Renal cortical epithelial cell (primary cell): ENCODE results near the gene DMXL2. TPM values are rescaled to one million over a fixed set of nuclear protein-coding genes. Genes with fewer than 3 reads are reported as not detected.

Experiments
- DNase-seq: peaks from one replicate; pipeline ENCODE4 v3.0.0-alpha.2; 2011; ENCODE audit warnings: low read depth
- total RNA-seq: library from RNA; depleted of rRNA; stranded (reverse); fragments of >200 nt; gene quantifications from 2 replicates; pipeline ENCODE4 v1.2.3, GENCODE V29; 2014

DMXL2 gene
- total RNA-seq, 1 donor from 2014 or later = 25.9 TPM

DNA sequence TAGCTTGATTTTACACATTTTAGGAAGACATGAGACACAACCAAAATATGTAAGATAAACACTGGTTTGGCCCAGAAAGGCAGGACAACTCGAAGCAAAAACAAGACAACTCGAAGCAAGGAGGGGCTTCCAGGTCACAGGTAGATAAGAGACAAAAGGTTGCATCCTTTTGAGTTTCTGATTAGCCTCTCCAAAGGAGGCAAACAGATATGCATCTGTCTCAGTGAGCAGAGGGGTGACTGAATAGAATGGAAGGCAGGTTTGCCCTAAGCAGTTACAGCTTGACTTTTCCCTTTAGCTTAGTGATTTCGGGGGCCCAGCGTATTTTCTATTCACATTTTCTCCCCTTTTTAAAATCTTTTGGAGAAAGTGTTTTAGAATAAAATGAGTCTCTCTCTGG is 206.4 kb downstream of the DMXL2 start:
- no peak for DNase-seq

DNA sequence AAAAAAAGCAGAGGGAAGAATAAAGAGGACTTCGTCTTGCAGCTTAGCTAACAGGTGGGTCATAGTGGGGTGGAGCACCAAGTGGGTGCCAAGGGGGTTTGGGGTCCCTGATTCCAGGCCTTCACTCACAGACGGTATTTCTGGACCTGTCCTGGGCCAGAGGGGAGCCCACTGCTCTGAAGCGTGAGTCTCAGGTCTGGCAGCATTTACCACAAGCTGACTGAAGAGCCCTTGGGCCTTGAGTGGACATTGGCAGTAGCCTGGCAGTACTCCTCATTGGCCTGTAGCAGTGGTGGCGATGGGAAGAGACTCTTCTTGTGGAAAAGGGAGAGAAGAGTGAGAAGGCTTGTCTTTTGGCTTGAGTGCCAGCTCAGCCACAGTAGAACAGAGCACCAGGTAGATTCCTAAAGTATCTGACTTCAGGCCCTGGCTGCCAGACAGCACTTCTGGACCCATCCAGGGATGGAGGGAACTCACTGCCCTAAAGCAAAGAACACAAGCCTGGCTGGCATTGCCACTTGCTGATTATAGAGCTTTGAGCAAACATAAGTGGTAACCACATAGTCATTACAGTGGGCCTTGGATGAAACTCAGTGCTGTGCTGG is 208.2 kb downstream of the DMXL2 start:
- DNase-seq = no peak

DNA sequence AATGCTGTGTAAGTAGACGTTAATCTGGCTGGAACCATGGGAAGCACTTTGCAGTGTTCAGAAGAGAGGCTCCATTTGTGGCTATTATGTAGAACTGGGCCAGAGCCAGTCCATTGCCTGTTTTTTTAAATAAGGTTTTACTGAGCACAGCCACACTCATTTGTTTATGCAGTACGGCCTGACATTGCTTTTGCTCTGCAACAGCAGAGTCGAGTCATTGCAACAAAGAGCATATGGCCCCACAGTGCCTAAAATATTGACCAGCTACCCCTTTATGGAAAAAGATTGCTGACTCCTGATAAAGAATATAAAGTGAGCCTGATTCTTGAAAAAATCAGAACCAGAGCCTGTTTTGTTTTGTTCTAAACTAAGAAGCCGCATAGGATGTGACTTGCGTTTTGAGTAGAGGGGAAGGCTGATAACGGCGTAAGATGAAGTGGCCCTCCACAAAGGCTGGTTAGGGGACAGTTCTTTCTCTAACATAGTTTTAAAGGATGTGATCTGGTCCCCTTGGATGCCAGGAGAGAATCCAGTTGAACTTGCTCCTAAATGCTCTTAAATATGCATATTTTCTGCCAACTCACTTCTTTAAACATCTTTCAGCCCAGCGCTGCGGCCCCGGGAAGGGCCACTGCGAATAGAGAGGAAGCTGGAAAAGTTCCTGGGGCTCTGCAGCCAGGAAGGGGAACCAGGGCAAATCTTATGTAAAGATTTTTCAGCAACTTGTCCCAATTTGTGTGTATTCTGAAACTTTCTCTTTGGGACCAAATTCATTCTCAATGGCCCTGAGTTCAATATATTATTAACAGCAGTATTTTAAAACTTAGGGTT is 216.7 kb downstream of the DMXL2 start:
- no peak for DNase-seq

DNA sequence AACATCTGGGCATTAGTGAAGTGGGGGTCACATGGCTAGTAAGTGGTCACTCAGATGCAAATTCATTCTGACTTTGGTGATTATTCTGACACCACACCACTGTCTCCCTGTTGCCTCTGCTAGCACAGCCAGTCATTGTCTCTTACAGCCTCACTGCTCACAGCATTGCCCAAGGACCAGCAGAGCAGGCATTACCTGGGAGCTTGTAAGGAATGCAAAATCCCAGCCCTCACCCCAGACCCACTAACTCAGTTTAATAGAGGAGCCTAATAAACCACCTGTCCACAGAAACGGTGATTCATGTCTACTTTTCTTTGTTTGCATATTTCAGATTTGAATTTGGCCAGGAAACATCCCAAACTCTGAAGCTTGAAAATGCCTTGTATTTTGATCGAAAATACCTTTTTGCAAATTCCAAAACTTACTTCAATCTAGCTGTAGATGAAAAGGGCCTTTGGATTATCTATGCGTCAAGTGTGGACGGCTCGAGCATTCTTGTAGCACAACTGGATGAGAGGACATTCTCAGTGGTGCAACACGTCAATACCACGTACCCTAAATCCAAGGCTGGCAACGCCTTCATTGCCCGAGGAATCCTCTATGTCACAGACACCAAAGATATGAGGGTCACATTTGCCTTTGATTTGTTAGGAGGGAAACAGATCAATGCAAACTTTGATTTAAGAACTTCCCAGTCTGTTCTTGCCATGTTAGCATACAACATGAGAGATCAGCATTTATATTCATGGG is 218.4 kb downstream of the DMXL2 start:
- no peak for DNase-seq

DNA sequence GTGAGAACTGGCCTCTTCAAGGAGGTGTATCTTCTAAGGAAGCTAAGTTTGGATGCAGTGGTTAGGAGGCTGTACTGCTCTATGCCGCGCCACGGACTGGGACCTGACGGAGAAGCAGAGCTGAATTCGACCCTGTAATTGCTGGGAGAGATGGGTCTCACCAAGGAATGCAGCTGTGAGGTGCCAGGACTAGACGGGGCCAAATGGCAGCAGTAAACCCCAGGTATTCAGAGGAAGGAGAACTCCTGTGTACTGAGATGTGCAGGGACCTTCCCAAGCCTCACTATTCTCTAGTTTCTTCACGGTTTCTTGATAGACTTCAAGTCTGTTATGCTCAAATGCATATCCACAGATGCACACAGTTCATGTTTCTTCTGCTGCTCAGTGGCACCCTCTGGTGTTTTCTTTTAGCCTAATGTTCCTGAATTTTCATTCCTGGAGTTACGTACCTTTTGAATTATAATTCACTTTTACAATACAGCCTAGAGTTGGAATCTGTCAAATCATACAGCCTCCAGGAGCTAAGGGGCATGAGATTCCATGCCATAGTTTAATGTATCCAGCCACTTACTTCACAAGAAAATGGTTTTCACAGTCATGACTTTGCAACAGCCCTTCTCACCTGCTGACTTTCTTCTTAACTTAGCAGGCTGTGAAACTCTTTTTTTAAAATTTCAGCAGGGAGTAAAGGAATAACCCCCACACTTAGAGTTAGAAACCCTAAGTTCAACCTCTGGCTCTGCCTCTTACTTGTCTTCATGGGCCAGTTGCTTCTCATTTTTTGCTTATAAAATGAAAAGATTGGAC is 219.3 kb downstream of the DMXL2 start:
- DNase-seq = peak; percentile 42

DNA sequence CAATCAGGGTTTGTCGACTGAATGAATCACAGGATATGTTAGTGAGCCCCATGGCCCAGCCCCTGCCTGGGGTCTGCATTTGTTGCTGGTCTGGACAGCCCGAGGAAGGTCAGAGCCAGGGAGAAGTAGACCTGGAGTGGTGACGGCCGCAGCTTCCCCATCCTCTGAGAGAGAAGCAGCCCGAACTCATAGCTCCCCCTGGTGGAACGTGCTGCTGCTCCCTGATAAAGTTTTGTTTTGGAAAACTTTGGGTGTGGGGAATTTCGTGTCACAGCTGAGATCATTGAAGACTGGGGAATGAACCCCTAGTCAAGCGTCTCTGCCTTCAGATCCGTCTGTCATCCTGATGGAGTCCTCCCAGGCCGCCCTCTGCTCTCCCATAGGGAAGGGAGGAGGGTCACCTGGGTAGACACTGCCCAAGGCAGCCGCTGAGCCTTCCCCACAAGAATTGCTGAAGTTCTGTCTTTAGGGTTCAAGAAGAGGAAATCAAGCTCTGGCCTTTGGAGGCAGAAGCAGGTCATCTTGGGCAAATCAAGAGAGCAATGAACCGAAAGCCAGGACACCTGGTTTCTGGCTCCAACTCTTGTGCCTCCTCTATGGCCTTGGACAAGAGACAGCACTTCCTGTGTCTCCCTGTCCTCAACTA is 220.6 kb downstream of the DMXL2 start:
- no peak for DNase-seq

DNA sequence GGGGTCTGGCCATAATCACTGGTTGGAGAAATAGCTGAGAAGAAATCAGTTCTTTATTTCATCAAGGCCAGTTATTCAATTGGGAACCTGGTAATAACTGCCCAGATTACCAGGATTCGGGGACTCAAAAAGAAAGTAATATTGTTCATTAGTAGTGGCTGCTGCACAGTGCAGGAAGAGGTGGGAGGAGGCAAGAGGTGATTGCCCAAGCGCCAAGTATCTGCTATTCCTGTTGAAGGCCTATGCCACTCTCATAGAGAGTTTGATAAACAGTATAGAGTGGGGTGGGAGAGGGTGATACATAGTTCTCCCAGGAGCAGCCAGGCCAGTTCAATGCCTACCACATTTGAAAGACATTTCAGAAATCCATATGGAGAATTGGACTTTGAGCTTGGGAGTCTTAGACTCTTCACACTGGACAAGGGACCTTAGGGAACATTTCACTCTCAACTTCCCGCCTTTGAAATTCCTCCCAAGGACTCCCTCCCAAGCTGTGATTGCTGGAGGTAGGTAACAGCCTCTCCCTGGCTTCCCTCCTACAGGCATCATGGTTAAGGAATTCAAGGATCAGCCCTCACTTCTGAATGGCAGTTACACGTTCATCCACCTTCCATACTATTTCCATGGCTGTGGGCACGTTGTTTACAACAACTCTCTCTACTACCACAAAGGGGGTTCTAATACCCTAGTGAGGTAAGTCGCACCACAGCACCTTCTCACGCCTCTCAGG is 221.4 kb downstream of the DMXL2 start:
- DNase-seq = no peak

DNA sequence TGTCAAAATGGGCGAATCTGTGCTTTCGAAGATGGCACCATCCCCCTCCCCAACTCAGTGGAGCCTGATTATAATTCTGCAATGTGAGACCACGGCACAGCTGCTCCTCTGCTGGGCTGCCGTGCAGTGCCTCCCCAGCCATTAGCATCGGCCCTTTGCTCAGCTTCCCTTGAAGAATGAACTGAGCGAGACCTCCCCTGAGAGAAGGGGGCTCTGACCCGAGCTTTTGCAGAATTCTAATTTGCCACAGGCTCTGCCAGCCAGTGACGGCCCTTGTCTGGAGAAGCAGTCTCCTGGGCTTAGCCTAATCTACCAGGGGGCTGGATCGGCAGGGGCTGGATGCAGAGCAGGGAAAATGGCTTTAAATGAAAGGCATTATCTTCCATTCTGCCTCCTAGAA is 223.9 kb downstream of the DMXL2 start:
- no peak for DNase-seq

Other genes with a start within 250 kb of the DMXL2 start
- gene SCG3, start 58.7 kb upstream of the DMXL2 start, total RNA-seq = 0.05 TPM in 1 of 2 replicates, not detected in the other
- gene LYSMD2, start 114.9 kb upstream of the DMXL2 start, total RNA-seq = 7.5 and 10.6 TPM in 2 replicates
- 1.7 and 3.8 TPM in 2 replicates for gene TMOD2, start 128.8 kb upstream of the DMXL2 start, total RNA-seq
- 71.9 and 106 TPM in 2 replicates for gene TMOD3, start 206.9 kb upstream of the DMXL2 start, total RNA-seq